Endothelial cell of umbilical vein (primary cell): ENCODE results near the gene SLC25A17.

Experiments
- EZH2 ChIP-seq: IDR thresholded peaks from 2 replicates; pipeline ENCODE4 v1.6.1; 2012; ENCODE audit warnings: borderline replicate concordance, low read depth, mild to moderate bottlenecking, moderate library complexity, low read length, inconsistent platforms; ENCODE audit not compliant: severe bottlenecking
- FOS ChIP-seq: IDR thresholded peaks from 2 replicates; pipeline ENCODE4 v1.6.1; 2011; ENCODE audit warnings: mild to moderate bottlenecking, low read length, moderate library complexity, borderline replicate concordance; ENCODE audit not compliant: insufficient read depth
- JUN ChIP-seq: IDR thresholded peaks from 2 replicates; pipeline ENCODE4 v1.6.1; 2011; ENCODE audit warnings: borderline replicate concordance, low read depth; ENCODE audit not compliant: insufficient read length, insufficient read depth
- MYC ChIP-seq: IDR thresholded peaks from one replicate; pipeline ENCODE4 v1.6.1; 2011; ENCODE audit warnings: mild to moderate bottlenecking, low read depth, low read length
- TF ChIP-seq, protein P1 (sequence below), 2 donors: IDR thresholded peaks; 1 replicate in 1 of 2; 2 replicates in 1 of 2; pipeline ENCODE4 v1.5.1; 2011; ENCODE audit warnings: low read length in 2 of 2, mild to moderate bottlenecking in 2 of 2, moderate library complexity in 2 of 2, control low read depth in 1 of 2, inconsistent platforms in 1 of 2, low read depth in 1 of 2; ENCODE audit not compliant: insufficient read depth in 1 of 2; ENCODE audit errors: extremely low read depth in 1 of 2

DNA sequence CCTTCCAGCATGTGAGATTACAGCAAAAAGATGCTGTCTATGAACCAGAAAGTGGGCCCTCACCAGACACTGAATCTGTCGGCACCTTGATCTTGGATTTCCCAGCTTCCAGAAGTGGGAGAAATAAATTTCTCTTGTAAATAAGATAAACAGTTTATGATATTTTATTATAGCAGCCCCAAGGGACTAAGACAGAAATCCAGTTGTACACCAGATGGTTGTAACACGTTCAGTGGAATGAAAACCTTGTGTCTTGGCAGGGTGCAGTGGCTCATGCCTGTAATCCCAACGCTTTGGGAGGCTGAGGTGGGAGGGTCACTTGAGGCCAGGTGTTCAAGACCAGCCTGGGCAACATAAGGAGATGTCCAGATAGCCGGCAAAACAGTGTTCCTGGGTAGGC, 78.0 kb downstream of the SLC25A17 start:
- TF ChIP-seq FOS = no peak
- TF ChIP-seq, protein P1, sequence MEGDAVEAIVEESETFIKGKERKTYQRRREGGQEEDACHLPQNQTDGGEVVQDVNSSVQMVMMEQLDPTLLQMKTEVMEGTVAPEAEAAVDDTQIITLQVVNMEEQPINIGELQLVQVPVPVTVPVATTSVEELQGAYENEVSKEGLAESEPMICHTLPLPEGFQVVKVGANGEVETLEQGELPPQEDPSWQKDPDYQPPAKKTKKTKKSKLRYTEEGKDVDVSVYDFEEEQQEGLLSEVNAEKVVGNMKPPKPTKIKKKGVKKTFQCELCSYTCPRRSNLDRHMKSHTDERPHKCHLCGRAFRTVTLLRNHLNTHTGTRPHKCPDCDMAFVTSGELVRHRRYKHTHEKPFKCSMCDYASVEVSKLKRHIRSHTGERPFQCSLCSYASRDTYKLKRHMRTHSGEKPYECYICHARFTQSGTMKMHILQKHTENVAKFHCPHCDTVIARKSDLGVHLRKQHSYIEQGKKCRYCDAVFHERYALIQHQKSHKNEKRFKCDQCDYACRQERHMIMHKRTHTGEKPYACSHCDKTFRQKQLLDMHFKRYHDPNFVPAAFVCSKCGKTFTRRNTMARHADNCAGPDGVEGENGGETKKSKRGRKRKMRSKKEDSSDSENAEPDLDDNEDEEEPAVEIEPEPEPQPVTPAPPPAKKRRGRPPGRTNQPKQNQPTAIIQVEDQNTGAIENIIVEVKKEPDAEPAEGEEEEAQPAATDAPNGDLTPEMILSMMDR (IDR thresholded peaks at IDR 0.05; ENCODE audit: extremely low read depth in 1 of 2, insufficient read depth in 1 of 2, low read depth in 1 of 2, low read length in 2 of 2) = no peak
- TF ChIP-seq JUN = no peak
- TF ChIP-seq EZH2 = no peak
- TF ChIP-seq MYC = no peak
